Measurements from ENCODE around the gene ANKS1B.

Gene ANKS1B

DNA sequence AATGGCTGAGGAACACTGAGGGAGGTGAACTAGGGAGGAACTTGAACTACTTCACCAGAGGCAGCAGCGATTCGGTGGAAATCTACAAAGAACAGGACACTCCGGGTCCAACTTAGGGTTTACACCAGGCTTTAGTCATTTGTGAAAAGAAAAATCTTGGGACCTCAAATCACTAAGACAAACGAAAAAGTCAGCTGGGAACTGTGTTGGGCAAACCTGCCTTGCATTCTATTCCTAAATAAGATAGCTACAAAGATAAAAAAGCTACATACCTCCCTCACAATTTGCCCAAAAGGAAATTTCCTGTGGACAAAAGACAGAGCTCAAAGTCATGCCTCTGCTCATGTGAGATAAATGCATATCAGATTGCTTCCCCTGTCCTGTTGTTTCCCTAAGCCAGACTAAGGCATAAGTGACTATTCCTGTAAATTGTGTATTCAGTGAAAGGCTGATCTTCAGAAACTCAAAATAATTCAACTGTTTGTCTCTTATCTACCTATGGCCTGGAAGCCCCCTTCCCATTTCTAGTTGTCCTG lies 1233.1 kb downstream of the ANKS1B start:
- no peaks in the 10 kb centered on the region for H3K9me3 ChIP-seq (ENCODE audit: control insufficient read depth, insufficient read depth, low read depth, low read length)
- TF ChIP-seq ZEB2 (tag by site-specific recombination; IDR thresholded peaks at IDR 0.05) (no peak), ZNF350 (tag by site-specific recombination; IDR thresholded peaks at IDR 0.05) (no peak), ZSCAN30 (tag by site-specific recombination; IDR thresholded peaks at IDR 0.05) (no peak), YY1 (tag by site-specific recombination; IDR thresholded peaks at IDR 0.05) (no peak), KLF8 (tag by site-specific recombination; IDR thresholded peaks at IDR 0.05) (no peak)
- no peak overlapping the region for H3K27ac ChIP-seq (ENCODE audit: extremely low read depth, low read depth, low read length)
- H3K36me3 ChIP-seq (ENCODE audit: control insufficient read depth in 2 of 2, insufficient read depth in 1 of 2, low read length in 2 of 2), result no peaks in the 10 kb centered on the region
- ChIA-PET CTCF (interaction anchor here (1.1 kb wide), 1 partner anchor 247 kb away, joined by 3 read pairs; no protein-coding TSS in a partner anchor), POLR2A (no interaction called here)
- no peaks in the 10 kb centered on the region for H3K4me1 ChIP-seq (ENCODE audit: control insufficient read depth, insufficient read depth, low read length)
- H3K4me3 ChIP-seq (ENCODE audit: low read depth, low read length), result no peak overlapping the region

GRCh38 chr12:98750511-98750910 lies 1234.2 kb downstream of the ANKS1B start:
- TF ChIP-seq ZBTB1 (tag by site-specific recombination; IDR thresholded peaks at IDR 0.05), result no peak
- TF ChIP-seq EGR2 (tag by site-specific recombination; IDR thresholded peaks at IDR 0.05; ENCODE audit: low read depth), result 0 out of 2 replicates have a peak, but pooled peaks have one; percentile 13
- no peak for TF ChIP-seq ZNF830 (tag by site-specific recombination; IDR thresholded peaks at IDR 0.05; ENCODE audit: low read depth)
- TF ChIP-seq, protein P1, sequence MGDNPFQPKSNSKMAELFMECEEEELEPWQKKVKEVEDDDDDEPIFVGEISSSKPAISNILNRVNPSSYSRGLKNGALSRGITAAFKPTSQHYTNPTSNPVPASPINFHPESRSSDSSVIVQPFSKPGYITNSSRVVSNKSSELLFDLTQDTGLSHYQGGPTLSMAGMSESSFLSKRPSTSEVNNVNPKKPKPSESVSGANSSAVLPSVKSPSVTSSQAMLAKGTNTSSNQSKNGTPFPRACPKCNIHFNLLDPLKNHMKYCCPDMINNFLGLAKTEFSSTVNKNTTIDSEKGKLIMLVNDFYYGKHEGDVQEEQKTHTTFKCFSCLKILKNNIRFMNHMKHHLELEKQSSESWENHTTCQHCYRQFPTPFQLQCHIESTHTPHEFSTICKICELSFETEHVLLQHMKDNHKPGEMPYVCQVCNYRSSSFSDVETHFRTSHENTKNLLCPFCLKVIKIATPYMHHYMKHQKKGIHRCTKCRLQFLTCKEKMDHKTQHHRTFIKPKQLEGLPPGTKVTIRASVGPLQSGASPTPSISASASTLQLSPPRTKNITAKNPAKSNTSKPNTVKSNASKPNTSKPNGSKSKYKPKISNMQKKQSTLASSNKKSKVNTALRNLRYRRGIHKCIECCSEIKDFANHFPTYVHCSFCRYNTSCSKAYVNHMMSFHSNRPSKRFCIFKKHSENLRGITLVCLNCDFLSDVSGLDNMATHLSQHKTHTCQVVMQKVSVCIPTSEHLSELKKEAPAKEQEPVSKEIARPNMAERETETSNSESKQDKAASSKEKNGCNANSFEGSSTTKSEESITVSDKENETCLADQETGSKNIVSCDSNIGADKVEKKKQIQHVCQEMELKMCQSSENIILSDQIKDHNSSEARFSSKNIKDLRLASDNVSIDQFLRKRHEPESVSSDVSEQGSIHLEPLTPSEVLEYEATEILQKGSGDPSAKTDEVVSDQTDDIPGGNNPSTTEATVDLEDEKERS (tag by site-specific recombination; IDR thresholded peaks at IDR 0.05), result no peak
- no peak for TF ChIP-seq HOXC10 (CRISPR knock-in tag; IDR thresholded peaks at IDR 0.05)
- TF ChIP-seq BCL11B (tag by site-specific recombination; IDR thresholded peaks at IDR 0.05; ENCODE audit: low read depth), result no peak
- no peaks in the 10 kb centered on the region for H3K36me3 ChIP-seq (ENCODE audit: control insufficient read depth in 2 of 2, insufficient read depth in 1 of 2, low read length in 2 of 2)
- no peaks in the 10 kb centered on the region for H3K4me1 ChIP-seq (ENCODE audit: control insufficient read depth, insufficient read depth, low read length)
- H3K27ac ChIP-seq (ENCODE audit: extremely low read depth, low read depth, low read length), result no peak overlapping the region
- CTCF ChIA-PET, result no interaction called here
- H3K9me3 ChIP-seq (ENCODE audit: control insufficient read depth, insufficient read depth, low read depth, low read length), result no peaks in the 10 kb centered on the region
- H3K4me3 ChIP-seq (ENCODE audit: low read depth, low read length), result no peak overlapping the region
- POLR2A ChIA-PET, result interaction anchor here (0.6 kb wide), 1 partner anchor 108 kb away, joined by 3 read pairs; no protein-coding TSS in a partner anchor

DNA sequence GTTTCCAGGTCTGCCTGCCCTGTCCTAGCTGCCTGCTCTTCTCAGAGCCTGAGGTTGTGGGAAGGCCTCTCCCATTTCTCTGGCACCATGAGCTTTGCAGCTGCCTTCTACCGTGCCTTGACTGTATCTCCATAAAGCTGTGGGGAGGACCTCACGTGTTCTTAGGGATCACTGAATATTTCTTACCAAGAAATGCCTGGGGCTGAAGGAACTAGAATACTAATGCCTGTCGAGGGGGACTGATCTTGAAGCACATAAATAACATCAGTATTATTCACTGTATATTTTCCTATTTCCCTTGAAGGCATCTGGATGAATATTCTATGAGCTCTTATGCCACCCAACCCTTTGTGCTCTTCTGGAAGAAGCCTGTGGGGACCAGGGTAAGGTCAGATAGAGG lies 1236.3 kb downstream of the ANKS1B start:
- H3K36me3 ChIP-seq (ENCODE audit: control insufficient read depth in 2 of 2, insufficient read depth in 1 of 2, low read length in 2 of 2), result no peaks in the 10 kb centered on the region
- POLR2A ChIA-PET, result no interaction called here
- no peaks in the 10 kb centered on the region for H3K9me3 ChIP-seq (ENCODE audit: control insufficient read depth, insufficient read depth, low read depth, low read length)
- no peak overlapping the region for H3K27ac ChIP-seq (ENCODE audit: extremely low read depth, low read depth, low read length)
- no peak for TF ChIP-seq ZNF544 (tag by site-specific recombination; IDR thresholded peaks at IDR 0.05)
- TF ChIP-seq ZNF621 (tag by site-specific recombination; IDR thresholded peaks at IDR 0.05), result no peak
- no peak for TF ChIP-seq ZNF624 (tag by site-specific recombination; IDR thresholded peaks at IDR 0.05)
- no peak for TF ChIP-seq ZNF830 (tag by site-specific recombination; IDR thresholded peaks at IDR 0.05; ENCODE audit: low read depth)
- no peak for TF ChIP-seq ZNF362 (tag by site-specific recombination; IDR thresholded peaks at IDR 0.05)
- TF ChIP-seq ZNF510 (tag by site-specific recombination; IDR thresholded peaks at IDR 0.05; ENCODE audit: insufficient replicate concordance), result no peak
- TF ChIP-seq ZBTB26 (tag by site-specific recombination; optimal IDR thresholded peaks at IDR 0.05), result no peak
- TF ChIP-seq, protein P2, sequence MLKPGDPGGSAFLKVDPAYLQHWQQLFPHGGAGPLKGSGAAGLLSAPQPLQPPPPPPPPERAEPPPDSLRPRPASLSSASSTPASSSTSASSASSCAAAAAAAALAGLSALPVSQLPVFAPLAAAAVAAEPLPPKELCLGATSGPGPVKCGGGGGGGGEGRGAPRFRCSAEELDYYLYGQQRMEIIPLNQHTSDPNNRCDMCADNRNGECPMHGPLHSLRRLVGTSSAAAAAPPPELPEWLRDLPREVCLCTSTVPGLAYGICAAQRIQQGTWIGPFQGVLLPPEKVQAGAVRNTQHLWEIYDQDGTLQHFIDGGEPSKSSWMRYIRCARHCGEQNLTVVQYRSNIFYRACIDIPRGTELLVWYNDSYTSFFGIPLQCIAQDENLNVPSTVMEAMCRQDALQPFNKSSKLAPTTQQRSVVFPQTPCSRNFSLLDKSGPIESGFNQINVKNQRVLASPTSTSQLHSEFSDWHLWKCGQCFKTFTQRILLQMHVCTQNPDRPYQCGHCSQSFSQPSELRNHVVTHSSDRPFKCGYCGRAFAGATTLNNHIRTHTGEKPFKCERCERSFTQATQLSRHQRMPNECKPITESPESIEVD (tag by site-specific recombination; IDR thresholded peaks at IDR 0.05), result no peak
- H3K4me3 ChIP-seq (ENCODE audit: low read depth, low read length), result no peak overlapping the region
- no peaks in the 10 kb centered on the region for H3K4me1 ChIP-seq (ENCODE audit: control insufficient read depth, insufficient read depth, low read length)
- CTCF ChIA-PET, result no interaction called here

Data from HEK293 (cell line).